ENCODE results near the gene RAB15. TPM values are rescaled to one million over a fixed set of nuclear protein-coding genes. Genes with fewer than 3 reads are reported as not detected.

The RAB15 gene
- polyA plus RNA-seq, 1 donor (not counting 4 experiments of a cell fraction or from before 2014, with no cell fraction given): 2.1 TPM

DNA sequence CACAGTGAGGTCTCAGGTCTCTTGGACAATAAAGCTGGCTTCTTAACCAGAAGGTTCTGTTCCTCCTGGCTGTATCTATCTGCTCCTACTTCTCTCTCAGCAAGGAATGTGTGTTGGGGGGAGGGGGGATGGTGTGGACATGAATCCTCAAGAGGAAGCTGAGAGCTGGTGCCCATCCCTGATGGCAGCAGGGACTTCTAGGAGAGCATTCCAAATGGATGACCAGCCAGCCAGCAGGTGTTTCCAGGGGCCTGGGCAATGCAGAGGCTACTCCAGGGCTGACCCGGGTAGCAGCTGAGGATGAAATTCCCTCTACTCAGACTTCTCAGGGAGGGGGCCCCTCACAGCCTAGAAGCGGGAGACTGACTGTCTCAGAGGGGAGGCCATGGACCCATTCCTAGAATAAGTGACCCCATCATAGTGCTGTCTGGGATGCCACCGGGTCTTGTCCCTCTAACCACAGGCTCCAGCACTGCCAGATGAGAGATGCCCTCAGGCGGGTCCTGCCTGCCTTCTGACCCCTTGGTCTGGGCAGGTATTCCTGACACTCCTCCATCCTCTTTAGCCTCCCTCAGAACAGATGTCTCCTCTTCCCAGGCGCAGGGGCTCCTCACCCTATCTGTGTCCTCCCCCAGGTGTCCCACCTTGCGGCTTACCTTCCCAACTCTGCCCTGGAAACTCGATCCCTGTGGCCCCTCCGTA, 1.2 kb downstream of the RAB15 start:
- Histone ChIP-seq H2AFZ (ENCODE audit: control insufficient read depth, low read length) (no peak overlapping the region), H3K27me3 (ENCODE audit: control insufficient read depth, extremely low read depth, insufficient read depth, low read length) (no peaks in the 10 kb centered on the region), H3K27ac (ENCODE audit: control insufficient read depth, insufficient read depth, low read length) (no peak overlapping the region), H3K4me3 (ENCODE audit: control insufficient read depth in 2 of 3, extremely low read depth in 1 of 3, insufficient read depth in 2 of 3, low read depth in 1 of 3, low read length in 3 of 3) (no peak overlapping the region), H3K36me3 (ENCODE audit: control insufficient read depth in 2 of 2, extremely low read depth in 1 of 2, insufficient read depth in 2 of 2, low read length in 2 of 2) (no peaks in the 10 kb centered on the region), H3K4me2 (ENCODE audit: control insufficient read depth, extremely low read depth, insufficient read depth, low read depth, low read length) (no peak overlapping the region), H3K9me1 (ENCODE audit: control insufficient read depth, extremely low read depth, insufficient read depth, low read length) (no peaks in the 10 kb centered on the region), H3K9me3 (ENCODE audit: control insufficient read depth, low read depth, low read length) (no peaks in the 10 kb centered on the region), H3K9ac (ENCODE audit: control insufficient read depth, extremely low read depth, insufficient read depth, low read length) (no peak overlapping the region), H3K79me2 (ENCODE audit: control insufficient read depth, insufficient read depth, low read length) (no peaks in the 10 kb centered on the region), H3K4me1 (ENCODE audit: control insufficient read depth, extremely low read depth, insufficient read depth, low read length) (no peaks in the 10 kb centered on the region), H4K20me1 (ENCODE audit: control insufficient read depth, extremely low read depth, insufficient read depth, low read length) (no peaks in the 10 kb centered on the region)
- FAIRE-seq: no peak
- dilution Hi-C loops (cut with MboI; ENCODE audit: extremely low pct_ligation_motif_present, low sequenced_read_pairs): no loop called here
- DNase-seq (ENCODE audit: low read depth, low spot score): no peak
- TF ChIP-seq EZH2 (IDR thresholded peaks at IDR 0.05; ENCODE audit: low read length): no peak
- TF ChIP-seq, protein P1, sequence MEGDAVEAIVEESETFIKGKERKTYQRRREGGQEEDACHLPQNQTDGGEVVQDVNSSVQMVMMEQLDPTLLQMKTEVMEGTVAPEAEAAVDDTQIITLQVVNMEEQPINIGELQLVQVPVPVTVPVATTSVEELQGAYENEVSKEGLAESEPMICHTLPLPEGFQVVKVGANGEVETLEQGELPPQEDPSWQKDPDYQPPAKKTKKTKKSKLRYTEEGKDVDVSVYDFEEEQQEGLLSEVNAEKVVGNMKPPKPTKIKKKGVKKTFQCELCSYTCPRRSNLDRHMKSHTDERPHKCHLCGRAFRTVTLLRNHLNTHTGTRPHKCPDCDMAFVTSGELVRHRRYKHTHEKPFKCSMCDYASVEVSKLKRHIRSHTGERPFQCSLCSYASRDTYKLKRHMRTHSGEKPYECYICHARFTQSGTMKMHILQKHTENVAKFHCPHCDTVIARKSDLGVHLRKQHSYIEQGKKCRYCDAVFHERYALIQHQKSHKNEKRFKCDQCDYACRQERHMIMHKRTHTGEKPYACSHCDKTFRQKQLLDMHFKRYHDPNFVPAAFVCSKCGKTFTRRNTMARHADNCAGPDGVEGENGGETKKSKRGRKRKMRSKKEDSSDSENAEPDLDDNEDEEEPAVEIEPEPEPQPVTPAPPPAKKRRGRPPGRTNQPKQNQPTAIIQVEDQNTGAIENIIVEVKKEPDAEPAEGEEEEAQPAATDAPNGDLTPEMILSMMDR (optimal IDR thresholded peaks at IDR 0.05 in 1 of 3, IDR thresholded peaks at IDR 0.05 in 1 of 3, conservative IDR thresholded peaks at IDR 0.05 in 1 of 3; ENCODE audit: extremely low read depth in 1 of 3, insufficient read depth in 2 of 3, low read length in 3 of 3): no peak

DNA sequence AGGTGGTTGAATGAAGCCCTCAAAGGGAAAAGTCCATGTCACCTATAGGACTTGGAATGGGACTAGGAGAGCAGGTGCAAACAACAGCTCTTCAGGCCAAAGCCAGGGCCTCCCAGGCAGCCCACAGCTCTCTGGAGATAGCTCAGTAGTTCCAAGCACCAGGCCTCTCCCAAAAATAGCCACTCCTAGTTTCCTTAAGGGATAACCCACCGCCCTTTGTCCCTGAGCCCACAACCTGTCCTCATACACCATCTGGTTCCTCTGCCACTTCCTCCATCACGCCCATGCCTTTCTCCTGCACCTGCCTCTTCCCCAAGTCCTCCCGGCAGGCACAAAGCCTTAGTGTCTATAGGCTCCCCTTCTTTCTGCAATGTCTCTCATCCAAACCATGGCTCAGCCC, 2.1 kb downstream of the RAB15 start:
- Histone ChIP-seq H3K4me1 (ENCODE audit: control insufficient read depth, extremely low read depth, insufficient read depth, low read length) (no peaks in the 10 kb centered on the region), H3K9me1 (ENCODE audit: control insufficient read depth, extremely low read depth, insufficient read depth, low read length) (no peaks in the 10 kb centered on the region), H3K9me3 (ENCODE audit: control insufficient read depth, low read depth, low read length) (no peaks in the 10 kb centered on the region), H4K20me1 (ENCODE audit: control insufficient read depth, extremely low read depth, insufficient read depth, low read length) (no peaks in the 10 kb centered on the region), H3K79me2 (ENCODE audit: control insufficient read depth, insufficient read depth, low read length) (no peaks in the 10 kb centered on the region), H3K27ac (ENCODE audit: control insufficient read depth, insufficient read depth, low read length) (no peak overlapping the region), H3K36me3 (ENCODE audit: control insufficient read depth in 2 of 2, extremely low read depth in 1 of 2, insufficient read depth in 2 of 2, low read length in 2 of 2) (no peaks in the 10 kb centered on the region), H2AFZ (ENCODE audit: control insufficient read depth, low read length) (no peak overlapping the region), H3K4me3 (ENCODE audit: control insufficient read depth in 2 of 3, extremely low read depth in 1 of 3, insufficient read depth in 2 of 3, low read depth in 1 of 3, low read length in 3 of 3) (no peak overlapping the region), H3K4me2 (ENCODE audit: control insufficient read depth, extremely low read depth, insufficient read depth, low read depth, low read length) (no peak overlapping the region), H3K9ac (ENCODE audit: control insufficient read depth, extremely low read depth, insufficient read depth, low read length) (no peak overlapping the region), H3K27me3 (ENCODE audit: control insufficient read depth, extremely low read depth, insufficient read depth, low read length) (no peaks in the 10 kb centered on the region)
- DNase-seq (ENCODE audit: low read depth, low spot score) (no peak), FAIRE-seq (no peak)
- dilution Hi-C loops (cut with MboI; ENCODE audit: extremely low pct_ligation_motif_present, low sequenced_read_pairs): no loop called here
- no peak for TF ChIP-seq EZH2 (IDR thresholded peaks at IDR 0.05; ENCODE audit: low read length)
- TF ChIP-seq, protein P1 (optimal IDR thresholded peaks at IDR 0.05 in 1 of 3, IDR thresholded peaks at IDR 0.05 in 1 of 3, conservative IDR thresholded peaks at IDR 0.05 in 1 of 3; ENCODE audit: extremely low read depth in 1 of 3, insufficient read depth in 2 of 3, low read length in 3 of 3): no peak

All from keratinocyte (primary cell).